Testis (tissue), 2 donors: ENCODE results near the gene PPP2R2D.

Source experiments
- CTCF ChIP-seq, 3 experiments: fragments of 450-650 bp in 2 of 3; fragments of 200-600 bp in 1 of 3; sonication (generic) in 1 of 3; IDR thresholded peaks; one replicate each; pipeline ENCODE4 v1.5.1; 2016 to 2019; ENCODE audit warnings: antibody characterized with exemption in 3 of 3, mild to moderate bottlenecking in 2 of 3, moderate library complexity in 1 of 3
- POLR2A ChIP-seq: fragments of 450-650 bp; IDR thresholded peaks from one replicate; pipeline ENCODE4 v1.6.1; 2017; ENCODE audit warnings: antibody characterized with exemption, mild to moderate bottlenecking, moderate library complexity

GRCh38 chr10:131895116-131895515 lies 5.7 kb upstream of the PPP2R2D start:
- TF ChIP-seq CTCF (IDR thresholded peaks at IDR 0.05) (no peak), POLR2A (no peak)
